Amygdala (tissue), 56 donors: ENCODE data around the gene KMT2B.
"Not testable (repeated sequence)": the region's sequence is repeated elsewhere in the genome, so short reads cannot be mapped to it uniquely, and the experiment has no call there.

ENCODE experiments used
- DNase-seq, 56 donors: peaks; one replicate each; lab custom pipeline; 2025; lab: John Stamatoyannopoulos, UW

The KMT2B gene

GRCh38 chr19:35712567-35713505 is 5.0 kb upstream of the KMT2B start:
- DNase-seq: no peak

DNA sequence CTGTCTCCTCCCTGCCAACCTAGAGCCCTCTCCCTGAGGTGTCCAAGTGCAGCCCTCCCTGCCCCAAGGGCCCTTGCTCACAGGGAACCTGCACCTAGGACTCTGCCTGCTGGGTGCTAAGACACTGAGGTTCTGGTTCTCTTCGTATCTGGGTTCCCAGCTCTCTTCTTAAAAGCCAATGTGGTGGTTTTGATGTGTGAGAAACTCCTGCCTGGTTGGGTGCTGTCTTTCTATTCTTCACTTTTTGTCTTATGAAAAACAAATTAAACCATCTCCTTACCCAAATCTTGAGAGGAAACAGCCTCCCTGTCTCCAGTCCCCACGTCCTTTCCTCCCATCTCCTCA is 4.3 kb upstream of the KMT2B start:
- no peak for DNase-seq

GRCh38 chr19:35713904-35714495 is 3.8 kb upstream of the KMT2B start:
- no peak for DNase-seq

GRCh38 chr19:35714601-35715354 is 3.0 kb upstream of the KMT2B start:
- DNase-seq: no peak

- DNase-seq: no peak
These were observed 2.4 kb upstream of the KMT2B start for GRCh38 chr19:35715355-35715809.

- DNase-seq: peak in 40 of 56 donors; percentile 22 to 81 (median 64)
These were observed 1.6 kb upstream of the KMT2B start for GRCh38 chr19:35715981-35716800.

GRCh38 chr19:35716801-35717664 is 770 bp upstream of the KMT2B start:
- peak; percentile 47 to 97 (median 84) for DNase-seq

DNA sequence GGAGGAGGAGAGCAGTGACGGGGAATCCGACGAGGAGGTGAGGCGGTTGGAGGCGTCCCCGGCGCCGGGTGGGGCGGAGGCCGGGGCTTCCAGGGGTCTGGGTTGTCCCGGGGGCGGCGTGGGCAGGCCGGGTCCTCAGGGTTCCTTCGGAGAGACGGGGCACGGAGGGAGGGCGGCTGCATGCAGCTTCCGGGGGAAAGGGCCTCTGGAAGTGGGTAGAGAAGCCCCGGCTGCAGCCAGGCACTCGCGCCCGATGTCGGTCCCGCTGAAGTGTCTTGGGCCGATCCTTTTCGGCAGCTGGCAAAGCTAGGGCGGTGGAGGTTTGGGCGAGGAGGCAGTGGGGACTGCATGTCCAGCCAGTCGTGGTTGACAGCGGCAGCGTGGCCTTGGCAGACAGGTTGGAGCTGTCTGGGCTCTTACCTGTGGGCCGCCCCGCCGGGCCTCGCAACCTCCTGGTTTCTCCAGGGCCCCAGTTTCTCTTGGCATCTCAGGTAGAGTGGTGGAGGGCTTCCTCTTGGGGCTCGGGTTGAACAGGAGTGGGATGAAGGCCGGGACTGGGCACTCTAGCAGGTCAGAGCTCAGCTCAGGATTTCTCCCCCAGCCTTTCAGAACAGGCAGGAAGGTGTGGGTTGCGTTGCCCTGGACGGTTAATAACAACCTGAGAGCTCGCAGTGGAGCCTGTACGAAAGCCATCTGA is 690 bp downstream of the KMT2B start:
- DNase-seq: peak in 6 of 56 donors; percentile 21 to 53 (median 40)

DNA sequence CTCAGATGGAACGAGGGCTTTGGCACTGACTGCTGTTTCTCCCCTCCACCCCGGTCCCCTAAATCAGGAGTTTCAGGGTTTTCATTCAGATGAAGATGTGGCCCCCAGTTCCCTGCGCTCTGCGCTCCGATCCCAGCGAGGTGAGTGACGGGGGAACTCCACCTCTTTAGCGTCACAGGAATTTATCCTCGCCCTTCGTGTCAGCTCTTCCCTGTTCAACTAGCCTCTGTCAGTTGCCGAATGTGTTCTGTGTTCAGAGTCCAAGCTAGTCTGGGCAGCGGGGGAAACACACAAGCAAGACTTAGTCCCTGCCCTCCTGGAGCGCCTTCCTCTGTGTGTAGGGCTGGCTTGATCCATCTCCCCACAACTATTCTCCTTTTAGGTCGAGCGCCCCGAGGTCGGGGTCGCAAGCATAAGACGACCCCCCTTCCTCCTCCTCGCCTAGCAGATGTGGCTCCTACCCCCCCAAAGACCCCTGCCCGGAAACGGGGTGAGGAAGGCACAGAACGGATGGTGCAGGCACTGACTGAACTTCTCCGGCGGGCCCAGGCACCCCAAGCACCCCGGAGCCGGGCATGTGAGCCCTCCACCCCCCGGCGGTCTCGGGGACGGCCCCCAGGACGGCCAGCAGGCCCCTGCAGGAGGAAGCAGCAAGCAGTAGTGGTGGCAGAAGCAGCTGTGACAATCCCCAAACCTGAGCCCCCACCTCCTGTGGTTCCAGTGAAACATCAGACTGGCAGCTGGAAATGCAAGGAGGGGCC is 1.8 kb downstream of the KMT2B start:
- no peak for DNase-seq

DNA sequence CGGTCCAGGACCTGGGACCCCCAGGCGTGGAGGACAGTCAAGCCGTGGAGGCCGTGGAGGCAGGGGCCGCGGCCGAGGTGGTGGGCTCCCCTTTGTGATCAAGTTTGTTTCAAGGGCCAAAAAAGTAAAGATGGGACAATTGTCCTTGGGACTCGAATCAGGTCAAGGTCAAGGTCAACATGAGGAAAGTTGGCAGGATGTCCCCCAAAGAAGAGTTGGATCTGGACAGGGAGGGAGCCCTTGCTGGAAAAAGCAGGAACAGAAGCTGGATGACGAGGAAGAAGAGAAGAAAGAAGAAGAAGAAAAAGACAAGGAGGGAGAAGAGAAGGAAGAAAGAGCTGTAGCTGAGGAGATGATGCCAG is 2.3 kb downstream of the KMT2B start:
- no peak for DNase-seq

- DNase-seq: no peak
These were observed 2.8 kb downstream of the KMT2B start for GRCh38 chr19:35720648-35721047.

- DNase-seq: no peak
These were observed 3.6 kb downstream of the KMT2B start for GRCh38 chr19:35721374-35721773.

DNA sequence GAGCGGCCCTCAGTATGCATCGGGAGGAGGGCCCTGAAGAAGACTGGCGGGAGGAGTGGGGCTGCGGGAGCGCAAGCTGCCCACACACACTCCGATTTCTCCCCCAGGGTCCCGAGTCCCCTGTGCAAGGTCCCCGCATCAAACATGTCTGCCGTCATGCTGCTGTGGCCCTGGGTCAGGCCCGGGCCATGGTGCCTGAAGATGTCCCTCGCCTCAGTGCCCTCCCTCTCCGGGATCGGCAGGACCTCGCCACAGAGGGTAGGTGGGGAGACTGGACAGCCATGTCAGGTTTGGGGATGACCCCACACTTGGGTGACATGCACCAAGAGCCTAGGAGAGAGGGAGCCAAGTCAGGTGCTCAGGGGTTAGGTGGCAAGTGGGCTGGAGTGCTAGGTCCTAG is 4.7 kb downstream of the KMT2B start:
- DNase-seq: no peak

GRCh38 chr19:35722897-35723296 is 5.1 kb downstream of the KMT2B start:
- no peak for DNase-seq

DNA sequence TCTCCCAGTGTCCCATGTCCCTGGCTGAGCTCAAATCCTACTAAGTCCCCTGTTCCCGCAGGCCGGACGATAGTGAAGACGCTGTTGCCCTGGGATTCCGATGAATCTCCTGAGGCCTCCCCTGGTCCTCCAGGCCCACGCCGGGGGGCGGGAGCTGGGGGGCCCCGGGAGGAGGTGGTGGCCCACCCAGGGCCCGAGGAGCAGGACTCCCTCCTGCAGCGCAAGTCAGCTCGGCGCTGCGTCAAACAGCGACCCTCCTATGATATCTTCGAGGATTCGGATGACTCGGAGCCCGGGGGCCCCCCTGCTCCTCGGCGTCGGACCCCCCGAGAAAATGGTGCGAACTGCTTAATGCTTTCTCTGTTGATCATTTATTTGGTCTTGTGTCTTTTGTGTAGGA is 5.9 kb downstream of the KMT2B start:
- DNase-seq: no peak

DNA sequence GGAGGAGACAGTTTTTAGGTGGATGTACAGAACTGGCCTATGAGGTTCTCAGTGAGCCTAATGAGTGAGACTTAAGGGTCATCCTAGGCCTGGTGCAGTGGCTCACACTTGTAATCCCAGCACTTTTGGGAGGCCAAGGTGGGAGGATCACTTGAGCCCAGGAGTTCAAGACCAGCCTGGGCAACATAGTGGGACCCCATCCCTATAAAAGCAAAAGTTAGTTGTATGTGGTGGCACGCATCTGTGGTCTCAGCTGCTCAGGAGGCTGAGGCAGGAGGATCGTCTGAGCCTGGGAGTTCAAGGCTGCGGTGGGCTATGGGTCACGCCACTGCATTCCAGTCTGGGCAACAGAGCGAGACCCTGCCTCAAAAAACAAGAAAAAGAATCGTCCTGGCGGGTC is 6.3 kb downstream of the KMT2B start:
- DNase-seq: not testable (repeated sequence)

GRCh38 chr19:35724560-35724959 is 6.8 kb downstream of the KMT2B start:
- DNase-seq: no peak

GRCh38 chr19:35725216-35725861 is 7.5 kb downstream of the KMT2B start:
- DNase-seq: no peak
